Spleen (tissue), 11 donors: Measurements from ENCODE around the gene AUH. TPM values are rescaled to one million over a fixed set of nuclear protein-coding genes. Genes with fewer than 3 reads are reported as not detected.
A peak's percentile ranks its signal among the peaks of the same experiment; 100 is the strongest.

Source experiments
- DNase-seq: peaks from one replicate; pipeline ENCODE4 v3.0.0-alpha.2; 2020
- H3K27ac ChIP-seq, 8 donors: fragments of 200-600 bp; sonication (generic) in 7 of 8; 1 replicate in 4 of 8; 2 replicates in 4 of 8; pipeline versions ENCODE4 v1.5.0 to v1.8.0; 2016 to 2021; ENCODE audit warnings: inconsistent platforms in 4 of 8, mild to moderate bottlenecking in 4 of 8, moderate library complexity in 1 of 8
- H3K27me3 ChIP-seq, 7 donors: fragments of 200-600 bp; sonication (generic) in 6 of 7; replicated peaks in 1 of 7; 1 replicate in 4 of 7; 2 replicates in 3 of 7; pipeline versions ENCODE4 v1.5.0 to v1.8.0; 2016 to 2021; ENCODE audit warnings: inconsistent platforms in 3 of 7, mild to moderate bottlenecking in 1 of 7
- H3K36me3 ChIP-seq, 6 donors: fragments of 200-600 bp; sonication (generic) in 5 of 6; 1 replicate in 4 of 6; 2 replicates in 2 of 6; pipeline versions ENCODE4 v1.5.0 to v1.8.0; 2016 to 2021; ENCODE audit warnings: inconsistent platforms in 2 of 6
- H3K4me1 ChIP-seq, 6 donors: fragments of 200-600 bp; sonication (generic) in 5 of 6; 1 replicate in 3 of 6; 2 replicates in 3 of 6; pipeline versions ENCODE4 v1.5.0 to v1.8.0; 2016 to 2021; ENCODE audit warnings: inconsistent platforms in 3 of 6
- H3K4me3 ChIP-seq, 8 donors: fragments of 200-600 bp; sonication (generic) in 7 of 8; 1 replicate in 4 of 8; 2 replicates in 4 of 8; pipeline versions ENCODE4 v1.5.0 to v1.8.0; 2016 to 2021; ENCODE audit warnings: inconsistent platforms in 4 of 8, mild to moderate bottlenecking in 4 of 8, moderate library complexity in 2 of 8
- H3K9me3 ChIP-seq, 8 donors: fragments of 200-600 bp; sonication (generic) in 7 of 8; 1 replicate in 4 of 8; 2 replicates in 4 of 8; pipeline versions ENCODE4 v1.5.0 to v1.8.0; 2016 to 2021; ENCODE audit warnings: inconsistent platforms in 4 of 8
- POLR2A ChIP-seq, 3 donors: fragments of 450-650 bp; IDR thresholded peaks; one replicate each; pipeline ENCODE4 v1.5.1; 2017; ENCODE audit warnings: antibody characterized with exemption in 3 of 3, mild to moderate bottlenecking in 1 of 3
- POLR2AphosphoS5 ChIP-seq, 3 donors: sonication (generic); formaldehyde crosslinking; IDR thresholded peaks; one replicate each; pipeline ENCODE4 v1.5.1; 2017; ENCODE audit warnings: antibody characterized with exemption in 3 of 3
- WGBS, 5 donors: extraction: QIAGEN DNeasy Blood & Tissue Kit in 3 of 5; methylation state at CpG; one replicate each; pipeline versions ENCODE4 v1.1.5 to v1.1.7; 2013 to 2018; 5-methylcytosine and 5-hydroxymethylcytosine counted together
- intact Hi-C: fragments of 100-400 bp; cut with DNase I; formaldehyde crosslinking; loops from one replicate; pipeline ENCODE4 v1.15.0; 2023; ENCODE audit warnings: low total_unique reads
- polyA plus RNA-seq, 3 donors: library from polyadenylated mRNA; stranded (reverse); fragments of 200-250 nt; gene quantifications; one replicate each; pipeline ENCODE4 v1.2.1, GENCODE V29; 2013
- total RNA-seq, 7 donors: library from RNA; depleted of rRNA in 3 of 7; stranded (reverse); fragments of >200 nt in 3 of 7; fragmentation: NEBNext Ultra II Directional in 4 of 7; extraction: Animal tissue kit (Norgen Biotek cat#: 25700) in 4 of 7; gene quantifications; one replicate each; pipeline versions ENCODE4 v1.1.0 to v1.2.1, GENCODE V29; 2016 to 2021
- TF ChIP-seq, protein P1 (sequence below), 11 experiments: fragments of 200-600 bp in 7 of 11; fragments of 450-650 bp in 4 of 11; sonication (generic) in 4 of 11; IDR thresholded peaks in 8 of 11; conservative IDR thresholded peaks in 3 of 11; 1 replicate in 7 of 11; 2 replicates in 4 of 11; pipeline versions ENCODE4 v1.4.0 to v1.8.0; 2016 to 2021; ENCODE audit warnings: antibody characterized with exemption in 11 of 11, inconsistent platforms in 4 of 11, mild to moderate bottlenecking in 1 of 11
- donor health status: healthy with polysubstance abuse.
- donor health status: DM: no; HTN: no; CAD: no; lungs with moderate emphysema.
- donor health status: DM: no; HTN: no; CAD: no.
- donor health status: Bipolar disorder and iron deficiency.
- donor health status: healthy.
- donor health status: DM: no; HTN: no; CAD: no.
- donor health status: DM: yes; HTN: yes; CAD: no.

AUH gene
- total and polyA plus RNA-seq, 10 donors, result 9.4 to 37.3 (median 20.6) TPM

DNA sequence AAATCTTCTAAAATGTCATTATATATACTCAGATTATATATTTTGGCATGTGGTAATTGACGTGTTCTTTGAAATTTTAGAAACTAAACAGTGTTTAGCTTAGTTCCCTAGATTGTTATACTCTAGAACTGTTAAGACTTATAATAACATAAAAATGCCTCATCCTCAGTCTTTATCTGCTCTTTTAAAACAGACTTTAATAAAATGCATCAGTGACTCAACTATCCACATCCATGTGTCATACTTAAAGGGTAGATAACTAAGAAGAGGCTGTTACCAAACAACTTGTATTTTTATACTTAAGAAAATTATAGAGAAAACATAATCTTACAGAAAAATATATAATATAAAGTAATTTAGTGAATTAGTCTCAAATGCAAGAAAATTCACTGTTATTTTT lies 46.8 kb upstream of the AUH start:
- intact Hi-C loops, result no loop called here
- Histone ChIP-seq H3K4me3 (no peak overlapping the region), H3K9me3 (no peaks in the 10 kb centered on the region), H3K4me1 (peaks cover 7 to 54% (median 13%) of the 10 kb centered on the region in 6 donors), H3K36me3 (peaks cover 0 to 36% (median 15%) of the 10 kb centered on the region in 6 donors), H3K27ac (peak overlapping the region in 3 of 8 donors; percentile 3 to 44 (median 13)), H3K27me3 (no peaks in the 10 kb centered on the region)
- 92 to 100% (median 98%) methylated on average over 1 of the region's 1 CpG for WGBS, 5 donors
- no peak for TF ChIP-seq POLR2AphosphoS5 (IDR thresholded peaks at IDR 0.05)
- TF ChIP-seq, protein P1, sequence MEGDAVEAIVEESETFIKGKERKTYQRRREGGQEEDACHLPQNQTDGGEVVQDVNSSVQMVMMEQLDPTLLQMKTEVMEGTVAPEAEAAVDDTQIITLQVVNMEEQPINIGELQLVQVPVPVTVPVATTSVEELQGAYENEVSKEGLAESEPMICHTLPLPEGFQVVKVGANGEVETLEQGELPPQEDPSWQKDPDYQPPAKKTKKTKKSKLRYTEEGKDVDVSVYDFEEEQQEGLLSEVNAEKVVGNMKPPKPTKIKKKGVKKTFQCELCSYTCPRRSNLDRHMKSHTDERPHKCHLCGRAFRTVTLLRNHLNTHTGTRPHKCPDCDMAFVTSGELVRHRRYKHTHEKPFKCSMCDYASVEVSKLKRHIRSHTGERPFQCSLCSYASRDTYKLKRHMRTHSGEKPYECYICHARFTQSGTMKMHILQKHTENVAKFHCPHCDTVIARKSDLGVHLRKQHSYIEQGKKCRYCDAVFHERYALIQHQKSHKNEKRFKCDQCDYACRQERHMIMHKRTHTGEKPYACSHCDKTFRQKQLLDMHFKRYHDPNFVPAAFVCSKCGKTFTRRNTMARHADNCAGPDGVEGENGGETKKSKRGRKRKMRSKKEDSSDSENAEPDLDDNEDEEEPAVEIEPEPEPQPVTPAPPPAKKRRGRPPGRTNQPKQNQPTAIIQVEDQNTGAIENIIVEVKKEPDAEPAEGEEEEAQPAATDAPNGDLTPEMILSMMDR (IDR thresholded peaks at IDR 0.05 in 8 of 11, conservative IDR thresholded peaks at IDR 0.05 in 3 of 11), result no peak
- no peak for TF ChIP-seq POLR2A (IDR thresholded peaks at IDR 0.05)
- DNase-seq, result no peak

DNA sequence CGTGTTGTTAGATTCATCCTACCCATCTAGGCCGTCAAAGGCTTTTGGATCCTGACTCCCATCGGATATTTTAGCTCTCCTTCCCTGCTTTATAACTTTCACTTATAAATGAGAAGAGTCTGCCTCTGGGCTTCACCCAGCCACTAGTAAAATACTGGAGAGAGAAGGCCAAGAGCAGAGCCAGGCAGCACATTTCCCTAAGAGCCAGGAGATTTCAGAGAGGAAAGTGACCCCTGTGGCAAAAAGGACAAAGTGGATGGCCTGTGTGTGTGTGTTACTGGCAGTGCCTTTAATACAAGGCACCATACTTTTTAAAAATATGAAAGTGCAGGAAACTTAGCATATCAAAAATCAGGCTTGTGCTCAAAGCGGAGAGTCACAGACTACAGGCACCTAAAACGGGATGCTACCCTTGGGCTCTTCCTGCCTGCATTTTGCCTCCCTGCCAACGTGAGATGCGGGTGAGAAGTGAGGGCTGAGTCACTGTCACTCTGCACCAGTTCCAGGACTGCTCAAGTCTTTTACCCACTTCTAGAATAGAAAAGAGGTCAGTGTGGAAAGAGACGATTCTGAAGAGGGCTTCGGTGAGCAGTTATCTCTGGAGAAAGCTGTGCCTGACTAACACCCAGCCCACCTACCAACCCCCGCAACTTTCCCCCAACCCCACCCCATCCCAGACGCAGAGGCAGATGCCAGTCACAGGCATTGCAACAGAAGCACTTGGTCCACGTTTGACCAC lies 46.0 kb upstream of the AUH start:
- Histone ChIP-seq H3K4me3 (no peak overlapping the region), H3K36me3 (peaks cover 0 to 36% (median 15%) of the 10 kb centered on the region in 6 donors), H3K27me3 (no peaks in the 10 kb centered on the region), H3K27ac (peak overlapping the region in 4 of 8 donors; percentile 3 to 44 (median 9)), H3K9me3 (no peaks in the 10 kb centered on the region), H3K4me1 (peaks cover 7 to 51% (median 13%) of the 10 kb centered on the region in 6 donors)
- TF ChIP-seq, protein P1 (IDR thresholded peaks at IDR 0.05 in 8 of 11, conservative IDR thresholded peaks at IDR 0.05 in 3 of 11), result no peak
- TF ChIP-seq POLR2AphosphoS5 (IDR thresholded peaks at IDR 0.05) (no peak), POLR2A (IDR thresholded peaks at IDR 0.05) (no peak)
- intact Hi-C loops, result no loop called here
- WGBS, 5 donors, result 73 to 87% (median 75%) methylated on average over 12 of the region's 12 CpGs
- DNase-seq, result no peak

DNA sequence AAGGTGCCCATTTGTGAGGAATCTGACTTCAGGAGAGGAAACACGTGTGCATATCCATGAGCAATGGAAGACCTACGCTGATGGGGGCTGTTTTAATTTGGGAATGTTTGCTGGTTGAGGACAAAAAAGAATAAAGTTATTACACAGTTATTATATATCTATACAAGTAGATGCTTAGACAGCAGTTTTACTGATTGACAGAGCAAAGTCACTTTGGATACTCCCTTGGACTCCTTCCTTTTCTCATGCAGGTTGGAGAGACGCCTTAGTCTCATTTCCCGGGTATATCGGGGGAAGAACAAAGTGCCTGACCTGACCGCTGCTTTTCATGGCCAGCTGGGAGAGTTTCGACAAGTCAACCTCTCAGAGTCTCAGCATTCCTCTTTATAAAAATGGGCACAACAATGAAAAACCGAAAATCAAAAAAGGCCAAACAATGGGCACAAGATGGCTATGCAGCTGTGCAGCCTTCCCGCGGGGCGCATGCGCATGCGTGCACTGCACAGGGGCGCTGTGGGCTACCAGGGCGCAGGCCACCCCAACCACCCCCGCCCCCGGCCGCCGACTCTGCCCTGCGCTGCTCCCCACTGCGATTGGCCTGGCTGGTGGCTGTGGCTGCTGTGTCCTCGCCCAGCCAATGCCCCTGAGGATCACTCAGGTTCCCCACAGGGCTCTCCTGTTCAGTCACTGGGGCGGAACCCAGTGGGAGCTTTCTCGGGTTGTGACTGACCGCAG lies 43.8 kb upstream of the AUH start:
- peaks cover 0 to 34% (median 15%) of the 10 kb centered on the region in 6 donors for H3K36me3 ChIP-seq
- no peaks in the 10 kb centered on the region for H3K9me3 ChIP-seq
- TF ChIP-seq, protein P1 (IDR thresholded peaks at IDR 0.05 in 8 of 11, conservative IDR thresholded peaks at IDR 0.05 in 3 of 11), result no peak
- peak in 1 of 3 donors; percentile 43 for TF ChIP-seq POLR2AphosphoS5 (IDR thresholded peaks at IDR 0.05)
- intact Hi-C loops, result no loop called here
- no peak overlapping the region for H3K4me3 ChIP-seq
- no peak overlapping the region for H3K27ac ChIP-seq
- no peak for DNase-seq
- no peaks in the 10 kb centered on the region for H3K27me3 ChIP-seq
- 94 to 95% (median 95%) methylated on average over 25 of the region's 25 CpGs for WGBS, 5 donors
- H3K4me1 ChIP-seq, result peaks cover 0 to 28% (median 3%) of the 10 kb centered on the region in 6 donors
